T1000 (cell line): ENCODE data around the gene XRCC2.

Source experiments
- DNase-seq: peaks from one replicate; lab custom pipeline; 2025; ENCODE audit warnings: mixed read lengths; lab: John Stamatoyannopoulos, UW

XRCC2 gene

GRCh38 chr7:152615031-152615741, 60.8 kb downstream of the XRCC2 start:
- DNase-seq, result no peak

DNA sequence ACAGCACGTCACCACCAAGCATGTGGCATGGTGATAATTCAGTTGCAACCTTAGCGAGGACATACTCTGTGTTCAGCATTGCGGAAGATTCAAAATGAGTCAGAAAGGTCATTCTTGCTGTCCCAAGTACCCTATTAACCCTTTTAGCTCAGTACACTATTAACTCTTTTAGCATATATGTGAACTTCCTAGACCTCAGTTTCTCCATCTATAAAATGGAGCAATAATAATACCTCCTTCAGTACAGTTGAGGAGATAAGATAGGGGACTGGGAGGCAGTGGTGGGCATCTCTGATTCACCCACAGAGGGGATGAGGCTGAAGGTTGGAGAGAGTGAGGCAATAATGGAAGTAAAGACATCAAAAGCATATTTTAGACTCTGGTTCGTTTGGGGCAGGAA, 67.3 kb downstream of the XRCC2 start:
- DNase-seq, result no peak

GRCh38 chr7:152608208-152608607, 67.7 kb downstream of the XRCC2 start:
- no peak for DNase-seq

GRCh38 chr7:152607007-152607406, 68.9 kb downstream of the XRCC2 start:
- DNase-seq, result no peak

DNA sequence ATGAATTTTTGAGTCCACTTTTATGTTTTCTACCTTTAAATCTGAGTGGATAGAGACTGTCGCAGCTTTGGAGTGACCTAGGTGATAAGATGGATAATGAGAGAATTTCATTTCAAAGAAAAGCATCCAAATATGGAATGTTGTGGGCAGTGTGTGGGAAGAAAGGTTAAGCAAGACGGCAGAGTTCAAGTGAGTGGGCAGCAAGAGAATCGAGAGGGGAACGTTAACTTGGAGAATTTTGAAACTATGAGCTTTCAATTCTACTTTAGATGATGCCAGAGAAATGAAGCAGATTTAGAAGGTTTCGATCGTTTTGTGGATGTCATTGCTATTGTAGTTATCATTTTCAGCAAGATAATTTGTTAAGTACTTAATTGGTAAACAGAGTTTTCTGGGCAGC, 73.0 kb downstream of the XRCC2 start:
- no peak for DNase-seq

GRCh38 chr7:152601305-152601798, 74.6 kb downstream of the XRCC2 start:
- no peak for DNase-seq

- no peak for DNase-seq
Observed at GRCh38 chr7:152600266-152600665, 75.7 kb downstream of the XRCC2 start.

- no peak for DNase-seq
Observed at GRCh38 chr7:152597507-152597906, 78.4 kb downstream of the XRCC2 start.

DNA sequence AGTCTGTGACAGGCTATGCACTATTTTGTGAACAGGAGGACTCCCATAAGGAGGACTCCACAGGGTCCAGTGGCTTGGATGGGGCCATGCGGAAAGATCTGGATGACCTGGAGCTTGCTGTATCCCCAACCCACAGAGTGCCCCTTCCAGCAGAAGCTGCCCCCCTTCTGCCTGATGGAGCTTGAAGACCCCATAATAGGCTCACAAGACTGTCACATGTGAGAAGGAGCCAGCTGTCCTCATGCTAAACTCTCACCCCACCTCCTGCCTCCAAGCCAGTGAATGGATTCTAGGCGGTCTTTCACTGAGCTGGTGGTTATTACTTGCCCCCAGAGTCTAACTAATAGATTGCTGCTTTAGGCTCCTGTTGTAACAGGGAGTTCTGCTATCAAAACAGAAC, 79.1 kb downstream of the XRCC2 start:
- DNase-seq, result no peak
